Esophagus muscularis mucosa (tissue), 4 donors: Measurements from ENCODE around the gene PCED1B. TPM values are rescaled to one million over a fixed set of nuclear protein-coding genes. Genes with fewer than 3 reads are reported as not detected.

Experiments
- DNase-seq: peaks from one replicate; pipeline ENCODE4 v3.0.0-alpha.2; 2017; ENCODE audit errors: extremely low spot score
- H3K27ac ChIP-seq, 4 donors: fragments of 200-600 bp; sonication (generic); replicated peaks in 1 of 4; 1 replicate in 3 of 4; 2 replicates in 1 of 4; pipeline ENCODE4 v1.5.1; 2016 to 2019; ENCODE audit warnings: mild to moderate bottlenecking in 1 of 4
- H3K27me3 ChIP-seq, 4 donors: fragments of 200-600 bp; sonication (generic); one replicate each; pipeline versions ENCODE4 v1.5.1 to v1.6.0; 2016 to 2019
- H3K36me3 ChIP-seq, 4 donors: fragments of 200-600 bp; sonication (generic); one replicate each; pipeline ENCODE4 v1.5.1; 2016 to 2019
- H3K4me1 ChIP-seq, 4 donors: fragments of 200-600 bp; sonication (generic); one replicate each; pipeline ENCODE4 v1.5.1; 2016 to 2019
- H3K4me3 ChIP-seq, 4 donors: fragments of 200-600 bp; sonication (generic); 1 replicate in 2 of 4; 2 replicates in 2 of 4; pipeline ENCODE4 v1.5.1; 2016 to 2019; ENCODE audit warnings: mild to moderate bottlenecking in 4 of 4, moderate library complexity in 1 of 4
- H3K9me3 ChIP-seq, 4 donors: fragments of 200-600 bp; sonication (generic); 1 replicate in 3 of 4; 2 replicates in 1 of 4; pipeline ENCODE4 v1.5.1; 2016 to 2019
- CTCF ChIP-seq, 3 experiments: fragments of 200-600 bp in 2 of 3; fragments of 450-650 bp in 1 of 3; sonication (generic) in 2 of 3; IDR thresholded peaks; one replicate each; pipeline ENCODE4 v1.5.1; 2017 to 2019; ENCODE audit warnings: antibody characterized with exemption in 3 of 3, mild to moderate bottlenecking in 2 of 3, moderate library complexity in 1 of 3
- EP300 ChIP-seq: sonication (generic); formaldehyde crosslinking; IDR thresholded peaks from one replicate; pipeline ENCODE4 v1.6.1; 2017; ENCODE audit warnings: antibody characterized with exemption
- POLR2A ChIP-seq: fragments of 450-650 bp; IDR thresholded peaks from one replicate; pipeline ENCODE4 v1.6.1; 2017; ENCODE audit warnings: antibody characterized with exemption, moderate library complexity, mild to moderate bottlenecking, low read depth
- POLR2AphosphoS5 ChIP-seq, 2 donors: sonication (generic); formaldehyde crosslinking; IDR thresholded peaks; one replicate each; pipeline ENCODE4 v1.6.1; 2017; ENCODE audit warnings: antibody characterized with exemption in 2 of 2
- WGBS: methylation state at CpG from one replicate; pipeline ENCODE4 v1.1.5; 2018; 5-methylcytosine and 5-hydroxymethylcytosine counted together
- intact Hi-C: fragments of 100-400 bp; cut with DNase I; formaldehyde crosslinking; loops from one replicate; pipeline ENCODE4 v1.15.1; 2023
- total RNA-seq, 4 donors: library from RNA; depleted of rRNA; stranded (reverse); fragments of >200 nt; gene quantifications; one replicate each; pipeline versions ENCODE4 v1.1.0 to v1.2.1, GENCODE V29; 2016

PCED1B gene
- total RNA-seq, 4 donors from 2014 or later = 0.92 to 2.1 (median 1.1) TPM

- Histone ChIP-seq H3K9me3 (no peaks in the 10 kb centered on the region), H3K27ac (no peak overlapping the region), H3K27me3 (no peaks in the 10 kb centered on the region), H3K4me3 (no peak overlapping the region), H3K4me1 (peaks cover 0 to 7% (median 0%) of the 10 kb centered on the region in 4 donors), H3K36me3 (no peaks in the 10 kb centered on the region)
- no peak for DNase-seq
- TF ChIP-seq POLR2AphosphoS5 (IDR thresholded peaks at IDR 0.05) = no peak
- TF ChIP-seq EP300 = no peak
- TF ChIP-seq CTCF (IDR thresholded peaks at IDR 0.05) = no peak
- TF ChIP-seq POLR2A = no peak
- WGBS = 79% methylated on average over 5 of the region's 5 CpGs
- intact Hi-C loops = loop anchor here (2.0 to 5.0 kb wide), 2 partner anchors 275 to 373 kb away; no protein-coding TSS in a partner anchor
Measured at GRCh38 chr12:47033789-47034555, 45.4 kb upstream of the PCED1B start.

- Histone ChIP-seq H3K4me1 (peaks cover 0 to 7% (median 0%) of the 10 kb centered on the region in 4 donors), H3K36me3 (no peaks in the 10 kb centered on the region), H3K4me3 (no peak overlapping the region), H3K9me3 (no peaks in the 10 kb centered on the region), H3K27ac (no peak overlapping the region), H3K27me3 (no peaks in the 10 kb centered on the region)
- no peak for DNase-seq
- intact Hi-C loops = loop anchor here (5.0 kb wide), 1 partner anchor 373 kb away; no protein-coding TSS in a partner anchor
- WGBS = 72% methylated on average over 2 of the region's 2 CpGs
- no peak for TF ChIP-seq POLR2AphosphoS5 (IDR thresholded peaks at IDR 0.05)
- no peak for TF ChIP-seq POLR2A
- TF ChIP-seq EP300 = no peak
- no peak for TF ChIP-seq CTCF (IDR thresholded peaks at IDR 0.05)
Measured at GRCh38 chr12:47034661-47035060, 44.8 kb upstream of the PCED1B start.

- intact Hi-C loops = no loop called here
- TF ChIP-seq POLR2A (no peak), EP300 (no peak), CTCF (IDR thresholded peaks at IDR 0.05) (no peak), POLR2AphosphoS5 (IDR thresholded peaks at IDR 0.05) (no peak)
- 83% methylated on average over 3 of the region's 3 CpGs for WGBS
- DNase-seq = no peak
- Histone ChIP-seq H3K4me3 (no peak overlapping the region), H3K27me3 (no peaks in the 10 kb centered on the region), H3K9me3 (no peaks in the 10 kb centered on the region), H3K36me3 (no peaks in the 10 kb centered on the region), H3K27ac (no peak overlapping the region), H3K4me1 (peaks cover 0 to 7% (median 0%) of the 10 kb centered on the region in 4 donors)
Measured at GRCh38 chr12:47035484-47035883, 43.9 kb upstream of the PCED1B start.

- Histone ChIP-seq H3K4me3 (no peak overlapping the region), H3K27me3 (no peaks in the 10 kb centered on the region), H3K36me3 (no peaks in the 10 kb centered on the region), H3K4me1 (peaks cover 0 to under 1% (median 0%) of the 10 kb centered on the region in 4 donors), H3K9me3 (no peaks in the 10 kb centered on the region), H3K27ac (no peak overlapping the region)
- DNase-seq = no peak
- WGBS = 79% methylated on average over 1 of the region's 1 CpG
- intact Hi-C loops = no loop called here
- TF ChIP-seq EP300 (no peak), POLR2AphosphoS5 (IDR thresholded peaks at IDR 0.05) (no peak), CTCF (IDR thresholded peaks at IDR 0.05) (no peak), POLR2A (no peak)
Measured at GRCh38 chr12:47038270-47038748, 41.1 kb upstream of the PCED1B start.
